AG09309 (cell line): ENCODE results near the gene AVL9.

ENCODE experiments used
- DNase-seq: peaks from one replicate; pipeline ENCODE4 v3.0.0-alpha.2; 2010; ENCODE audit warnings: low read depth
- H3K4me3 ChIP-seq: 2 replicates; pipeline ENCODE4 v1.5.1; 2011; ENCODE audit warnings: mild to moderate bottlenecking, low read depth, low read length, moderate library complexity; ENCODE audit not compliant: control insufficient read depth
- TF ChIP-seq, protein P1 (sequence below): IDR thresholded peaks from 2 replicates; pipeline ENCODE4 v1.5.1; 2011; ENCODE audit warnings: mild to moderate bottlenecking, low read depth, low read length, inconsistent platforms; ENCODE audit not compliant: insufficient read depth, control insufficient read depth; ENCODE audit errors: missing control alignments

The AVL9 gene

DNA sequence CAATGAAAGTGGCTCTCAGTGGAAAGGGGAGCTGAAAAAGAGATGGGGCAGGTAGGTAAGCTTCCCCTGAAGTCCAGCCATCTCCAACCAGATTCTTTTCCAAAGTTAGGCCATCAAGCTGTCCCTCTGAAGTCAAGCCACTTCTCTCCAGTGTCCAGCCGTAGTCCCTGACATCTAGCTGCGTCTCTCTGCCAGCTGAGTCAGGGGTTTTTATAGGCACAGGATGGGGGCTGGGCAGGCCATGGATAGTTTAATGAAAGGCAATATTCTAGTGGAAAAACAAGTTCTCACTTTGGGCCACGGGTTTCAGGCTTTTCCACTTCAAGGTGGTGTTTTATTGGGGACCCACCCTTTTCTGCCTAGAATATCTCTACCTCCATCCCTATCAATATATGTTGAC is 36.8 kb downstream of the AVL9 start:
- H3K4me3 ChIP-seq, result no peak overlapping the region
- TF ChIP-seq, protein P1, sequence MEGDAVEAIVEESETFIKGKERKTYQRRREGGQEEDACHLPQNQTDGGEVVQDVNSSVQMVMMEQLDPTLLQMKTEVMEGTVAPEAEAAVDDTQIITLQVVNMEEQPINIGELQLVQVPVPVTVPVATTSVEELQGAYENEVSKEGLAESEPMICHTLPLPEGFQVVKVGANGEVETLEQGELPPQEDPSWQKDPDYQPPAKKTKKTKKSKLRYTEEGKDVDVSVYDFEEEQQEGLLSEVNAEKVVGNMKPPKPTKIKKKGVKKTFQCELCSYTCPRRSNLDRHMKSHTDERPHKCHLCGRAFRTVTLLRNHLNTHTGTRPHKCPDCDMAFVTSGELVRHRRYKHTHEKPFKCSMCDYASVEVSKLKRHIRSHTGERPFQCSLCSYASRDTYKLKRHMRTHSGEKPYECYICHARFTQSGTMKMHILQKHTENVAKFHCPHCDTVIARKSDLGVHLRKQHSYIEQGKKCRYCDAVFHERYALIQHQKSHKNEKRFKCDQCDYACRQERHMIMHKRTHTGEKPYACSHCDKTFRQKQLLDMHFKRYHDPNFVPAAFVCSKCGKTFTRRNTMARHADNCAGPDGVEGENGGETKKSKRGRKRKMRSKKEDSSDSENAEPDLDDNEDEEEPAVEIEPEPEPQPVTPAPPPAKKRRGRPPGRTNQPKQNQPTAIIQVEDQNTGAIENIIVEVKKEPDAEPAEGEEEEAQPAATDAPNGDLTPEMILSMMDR, result no peak
- no peak for DNase-seq

DNA sequence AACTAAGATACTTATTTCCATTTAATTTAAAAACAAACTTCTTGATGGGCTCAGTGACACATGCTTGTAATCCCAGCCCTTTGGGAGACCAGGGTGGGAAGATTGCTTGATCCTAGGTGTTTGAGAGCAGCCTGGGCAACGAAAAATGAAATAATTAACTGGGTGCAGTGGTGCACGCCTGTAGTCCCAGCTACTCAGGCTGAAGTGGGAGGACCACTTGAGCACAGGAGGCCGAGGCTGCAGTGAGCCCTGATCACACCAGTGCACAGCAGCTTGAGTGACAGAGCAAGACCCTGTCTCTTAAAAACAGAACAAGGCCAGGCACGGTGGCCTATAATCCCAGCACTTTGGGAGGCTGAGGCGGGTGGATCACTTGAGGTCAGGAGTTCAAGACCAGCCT is 37.4 kb downstream of the AVL9 start:
- DNase-seq, result no peak
- TF ChIP-seq, protein P1, result no peak
- no peak overlapping the region for H3K4me3 ChIP-seq

DNA sequence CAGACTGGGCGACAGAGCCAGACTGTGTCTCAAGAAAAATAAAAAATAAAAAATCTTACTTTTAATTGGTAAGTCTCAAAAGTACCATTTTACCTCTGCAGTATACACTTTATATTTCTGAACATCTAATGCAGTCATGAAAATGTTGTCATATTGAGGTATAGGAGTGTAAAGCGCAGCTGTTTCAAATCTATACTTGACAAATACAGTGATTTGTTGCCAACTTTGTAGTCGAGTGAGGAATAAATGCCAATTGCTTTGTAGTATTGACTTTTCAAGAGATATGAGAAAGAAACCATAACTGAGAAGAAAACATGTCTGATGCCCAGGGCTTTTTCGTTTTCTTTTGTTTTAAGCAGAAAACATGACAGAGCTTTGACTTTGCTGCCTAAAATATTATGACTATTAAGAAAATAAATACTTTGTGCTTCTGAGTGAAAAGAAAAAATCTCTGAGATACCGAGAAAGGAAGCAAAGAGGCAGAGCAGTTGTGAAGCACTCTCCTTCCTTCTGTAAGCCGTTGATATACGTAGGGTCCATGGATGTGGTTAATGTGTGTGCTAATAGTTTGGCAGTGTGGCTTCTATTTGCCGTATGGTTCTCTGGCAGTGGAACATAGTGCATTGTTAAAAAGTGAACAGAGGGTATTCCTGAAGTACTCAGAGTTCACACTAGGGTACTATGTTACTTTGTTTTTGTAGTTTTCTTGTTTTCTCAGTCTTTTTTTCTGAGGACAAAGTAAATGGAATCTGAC is 38.2 kb downstream of the AVL9 start:
- TF ChIP-seq, protein P1, result no peak
- no peak overlapping the region for H3K4me3 ChIP-seq
- no peak for DNase-seq

DNA sequence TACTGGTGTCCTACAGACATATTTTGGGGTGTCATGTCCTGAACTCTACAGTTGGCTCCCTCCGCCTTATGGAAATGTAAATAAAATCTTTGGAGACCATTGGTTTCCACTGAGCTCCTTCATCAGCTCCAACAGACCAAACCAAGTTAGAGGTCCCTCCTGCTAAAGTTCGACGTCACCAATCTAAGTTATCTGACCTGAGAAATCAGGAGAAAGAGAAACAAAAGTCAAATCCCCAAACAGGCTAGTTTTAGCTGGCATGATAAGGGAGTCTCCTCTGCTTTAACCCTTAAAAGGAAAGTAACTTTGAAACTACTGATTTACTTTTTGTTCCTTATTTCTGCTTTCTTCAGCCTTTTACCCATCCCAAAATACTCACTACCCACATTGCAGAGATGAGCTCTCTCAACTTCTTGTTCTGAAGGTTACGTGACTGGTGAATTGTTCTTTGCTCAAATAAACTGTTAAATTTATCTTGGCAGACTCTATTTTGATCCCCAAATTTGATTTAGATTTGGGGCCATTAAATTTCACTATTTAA is 39.9 kb downstream of the AVL9 start:
- H3K4me3 ChIP-seq, result no peak overlapping the region
- TF ChIP-seq, protein P1, result no peak
- no peak for DNase-seq

DNA sequence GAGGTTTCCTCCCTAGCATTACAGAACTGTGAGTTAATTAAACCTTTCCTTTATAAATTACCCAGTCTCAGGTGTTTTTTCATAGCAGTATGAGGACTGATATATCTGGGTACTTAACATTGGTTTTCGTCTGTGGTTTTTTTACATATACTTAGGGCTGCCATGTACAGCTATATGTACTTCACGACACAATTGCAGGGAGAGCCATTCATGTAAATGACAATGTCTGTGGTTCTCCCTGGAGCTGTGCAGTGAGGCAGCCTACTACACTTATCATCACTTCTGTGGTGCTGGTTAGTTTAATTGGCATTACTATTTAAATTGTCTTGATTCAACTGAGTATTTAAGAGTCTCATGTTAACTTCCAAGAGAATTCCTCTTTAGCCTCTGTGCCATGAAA is 40.7 kb downstream of the AVL9 start:
- DNase-seq, result no peak
- TF ChIP-seq, protein P1, result no peak
- no peak overlapping the region for H3K4me3 ChIP-seq

DNA sequence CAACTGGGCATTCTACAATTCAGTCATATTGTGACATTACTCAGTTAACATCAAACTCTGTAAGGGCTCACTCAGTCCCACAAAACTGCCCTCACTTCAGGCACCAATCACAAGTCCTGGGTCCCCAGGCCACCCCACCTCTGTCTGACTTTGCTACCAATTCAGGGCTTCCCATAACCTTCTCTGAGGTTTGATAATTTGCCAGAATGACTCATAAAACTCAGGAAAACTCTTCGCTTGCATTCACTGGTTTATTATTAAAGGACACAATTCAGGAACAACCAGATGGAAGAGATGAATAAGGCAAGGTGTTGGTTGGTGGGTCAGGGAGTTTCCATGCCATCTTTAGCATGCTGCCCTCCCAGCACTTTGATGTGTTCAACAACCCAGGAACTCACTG is 41.3 kb downstream of the AVL9 start:
- no peak for DNase-seq
- TF ChIP-seq, protein P1, result no peak
- H3K4me3 ChIP-seq, result no peak overlapping the region
